Suprapubic skin (tissue), 3 donors: ENCODE measurements around the gene RPTOR.

ENCODE experiments used
- POLR2A ChIP-seq, 2 donors: fragments of 450-650 bp; IDR thresholded peaks; one replicate each; pipeline ENCODE4 v1.6.1; 2017; ENCODE audit warnings: antibody characterized with exemption in 2 of 2, mild to moderate bottlenecking in 2 of 2, moderate library complexity in 2 of 2
- TF ChIP-seq, protein P1 (sequence below), 2 donors: fragments of 200-600 bp in 1 of 2; fragments of 450-650 bp in 1 of 2; sonication (generic) in 1 of 2; IDR thresholded peaks; one replicate each; pipeline ENCODE4 v1.5.1; 2016 to 2019; ENCODE audit warnings: antibody characterized with exemption in 2 of 2, mild to moderate bottlenecking in 1 of 2, moderate library complexity in 1 of 2

DNA sequence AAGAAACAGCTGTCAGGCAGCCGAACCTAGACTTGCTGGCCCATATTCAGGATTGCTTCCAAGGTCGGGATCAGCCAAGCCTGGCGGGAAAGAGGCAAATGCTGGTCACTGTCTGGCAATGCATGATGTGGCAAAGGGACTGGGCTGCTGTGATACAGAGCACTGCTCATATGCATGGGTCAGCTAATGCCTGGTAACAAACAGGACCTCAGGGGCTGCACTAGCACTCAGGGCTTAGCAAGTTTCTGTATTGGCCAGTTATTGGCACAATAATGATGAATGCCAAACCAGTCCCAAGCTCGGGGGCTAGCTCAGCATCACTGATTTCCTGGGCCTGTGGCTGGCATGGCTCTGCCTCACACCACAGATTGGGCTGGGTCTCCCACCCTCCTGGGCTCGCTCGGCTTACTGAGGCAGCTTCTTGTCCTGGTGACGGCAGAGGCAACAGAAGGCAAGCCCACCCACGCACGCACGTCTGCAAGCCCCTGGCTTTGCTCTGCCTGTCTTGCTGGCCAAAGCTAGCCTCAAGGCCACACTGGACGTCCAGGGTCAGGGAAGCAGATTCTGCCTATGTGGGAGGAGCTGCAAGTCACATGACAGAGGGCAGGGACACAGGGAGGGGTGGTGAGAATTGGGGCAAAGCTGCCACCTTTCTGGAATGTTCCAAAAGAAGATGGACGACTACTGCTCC, 21.4 kb upstream of the RPTOR start:
- TF ChIP-seq POLR2A (IDR thresholded peaks at IDR 0.05) = no peak
- TF ChIP-seq, protein P1, sequence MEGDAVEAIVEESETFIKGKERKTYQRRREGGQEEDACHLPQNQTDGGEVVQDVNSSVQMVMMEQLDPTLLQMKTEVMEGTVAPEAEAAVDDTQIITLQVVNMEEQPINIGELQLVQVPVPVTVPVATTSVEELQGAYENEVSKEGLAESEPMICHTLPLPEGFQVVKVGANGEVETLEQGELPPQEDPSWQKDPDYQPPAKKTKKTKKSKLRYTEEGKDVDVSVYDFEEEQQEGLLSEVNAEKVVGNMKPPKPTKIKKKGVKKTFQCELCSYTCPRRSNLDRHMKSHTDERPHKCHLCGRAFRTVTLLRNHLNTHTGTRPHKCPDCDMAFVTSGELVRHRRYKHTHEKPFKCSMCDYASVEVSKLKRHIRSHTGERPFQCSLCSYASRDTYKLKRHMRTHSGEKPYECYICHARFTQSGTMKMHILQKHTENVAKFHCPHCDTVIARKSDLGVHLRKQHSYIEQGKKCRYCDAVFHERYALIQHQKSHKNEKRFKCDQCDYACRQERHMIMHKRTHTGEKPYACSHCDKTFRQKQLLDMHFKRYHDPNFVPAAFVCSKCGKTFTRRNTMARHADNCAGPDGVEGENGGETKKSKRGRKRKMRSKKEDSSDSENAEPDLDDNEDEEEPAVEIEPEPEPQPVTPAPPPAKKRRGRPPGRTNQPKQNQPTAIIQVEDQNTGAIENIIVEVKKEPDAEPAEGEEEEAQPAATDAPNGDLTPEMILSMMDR (IDR thresholded peaks at IDR 0.05) = no peak
